RPMI7951 (cell line): ENCODE results near the gene RSKR. TPM values are rescaled to one million over a fixed set of nuclear protein-coding genes. Genes with fewer than 3 reads are reported as not detected.
A peak's percentile ranks its signal among the peaks of the same experiment; 100 is the strongest.
"Not testable (repeated sequence)": the region's sequence is repeated elsewhere in the genome, so short reads cannot be mapped to it uniquely, and the experiment has no call there.

ENCODE experiments used
- DNase-seq: peaks from one replicate; pipeline ENCODE4 v3.0.0-alpha.2; 2012; ENCODE audit warnings: low read depth
- total RNA-seq: library from RNA; depleted of rRNA; stranded (reverse); fragments of >200 nt; shearing (Covaris generic); gene quantifications from 2 replicates; pipeline ENCODE4 v1.2.3, GENCODE V29; 2014

Gene RSKR
- total RNA-seq, 1 experiment from 2014 or later, result 3.5 TPM

GRCh38 chr17:28623696-28624095, 9.7 kb upstream of the RSKR start:
- DNase-seq, result no peak

- DNase-seq, result no peak
Observed at GRCh38 chr17:28622186-28622585, 8.2 kb upstream of the RSKR start.

DNA sequence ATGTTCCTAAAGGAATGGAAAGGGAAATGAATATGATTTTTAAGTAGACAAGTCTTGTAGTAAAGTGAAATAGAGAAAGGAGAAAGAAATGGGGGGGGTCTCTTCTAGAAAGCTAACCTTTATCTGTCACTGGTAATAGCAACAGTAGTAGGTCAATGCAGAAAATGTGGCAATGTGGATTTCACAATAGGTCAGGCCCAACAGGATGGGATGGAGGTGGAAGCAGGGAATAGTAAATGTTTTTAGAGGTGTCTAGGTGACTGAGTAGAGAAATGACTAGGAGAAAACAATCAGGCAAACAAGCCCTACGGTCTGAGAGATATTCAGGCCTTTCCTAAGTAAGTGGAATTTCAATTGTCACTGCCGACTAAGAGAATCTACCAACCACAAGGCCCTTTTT, 6.0 kb upstream of the RSKR start:
- DNase-seq, result no peak

GRCh38 chr17:28618464-28618863, 4.5 kb upstream of the RSKR start:
- no peak for DNase-seq

DNA sequence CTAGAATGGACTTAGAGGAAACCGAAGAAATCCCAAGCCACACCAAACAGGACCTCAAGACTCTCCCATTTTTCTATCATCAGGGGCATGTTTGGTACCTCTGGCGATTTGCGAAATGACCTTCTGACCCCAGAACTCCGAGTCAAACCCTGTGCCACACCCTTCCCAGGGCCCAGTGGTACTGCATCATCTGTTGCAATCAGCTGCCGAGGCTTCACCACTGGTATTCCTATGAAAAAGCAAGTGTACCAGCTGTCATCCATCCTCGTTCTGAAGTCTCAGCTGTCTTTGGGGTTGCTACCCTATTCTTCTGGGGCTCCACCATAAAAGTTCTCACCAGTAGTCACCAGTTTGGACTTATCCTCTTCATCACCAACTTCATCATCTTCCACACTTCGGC, 2.3 kb upstream of the RSKR start:
- no peak for DNase-seq

GRCh38 chr17:28615260-28615940, 1.4 kb upstream of the RSKR start:
- DNase-seq, result no peak

DNA sequence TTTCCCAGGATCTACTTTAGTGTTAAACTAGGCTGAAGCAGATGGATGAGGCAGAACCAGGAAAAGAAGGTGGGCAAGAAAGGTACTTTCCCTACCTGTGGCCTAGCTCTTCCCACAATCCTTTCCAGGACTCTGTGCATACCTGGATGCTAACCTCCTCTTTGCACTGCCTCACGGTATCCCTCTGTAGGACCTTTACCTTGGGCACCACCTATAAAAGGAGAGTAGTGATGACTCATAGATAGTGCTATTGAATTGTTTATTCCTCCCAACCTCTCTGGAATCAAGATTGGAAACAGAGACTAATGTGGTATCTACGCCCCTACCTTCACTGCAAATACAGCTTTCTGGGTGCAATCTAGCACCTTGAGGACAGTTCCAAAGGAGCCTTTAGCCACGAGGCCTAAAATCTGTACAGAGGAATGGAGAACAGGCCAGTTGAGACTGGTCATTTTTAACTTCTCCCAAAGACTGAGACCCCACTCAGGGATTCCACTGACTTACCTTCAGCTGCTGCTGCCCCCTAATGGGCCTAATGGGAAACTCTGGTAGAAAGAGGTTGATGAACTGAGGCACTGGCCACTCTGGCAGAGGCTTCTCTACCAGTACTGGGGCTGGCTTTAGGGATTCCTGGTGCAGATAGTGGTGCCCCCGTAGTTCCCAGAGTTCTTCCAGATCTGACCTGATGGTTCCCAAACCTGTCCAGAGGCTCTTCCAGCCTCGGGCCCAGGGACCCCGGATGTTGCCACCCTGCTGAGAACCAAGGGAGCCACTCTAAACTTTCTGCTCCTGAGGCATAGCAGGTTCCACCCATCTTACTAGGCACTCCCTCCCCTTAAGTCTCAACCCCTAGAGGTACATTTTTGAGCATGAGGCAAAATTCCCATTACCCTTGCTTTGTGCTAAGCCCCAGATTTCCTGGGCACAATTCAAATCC, 781 bp downstream of the RSKR start:
- peak; percentile 10 for DNase-seq

DNA sequence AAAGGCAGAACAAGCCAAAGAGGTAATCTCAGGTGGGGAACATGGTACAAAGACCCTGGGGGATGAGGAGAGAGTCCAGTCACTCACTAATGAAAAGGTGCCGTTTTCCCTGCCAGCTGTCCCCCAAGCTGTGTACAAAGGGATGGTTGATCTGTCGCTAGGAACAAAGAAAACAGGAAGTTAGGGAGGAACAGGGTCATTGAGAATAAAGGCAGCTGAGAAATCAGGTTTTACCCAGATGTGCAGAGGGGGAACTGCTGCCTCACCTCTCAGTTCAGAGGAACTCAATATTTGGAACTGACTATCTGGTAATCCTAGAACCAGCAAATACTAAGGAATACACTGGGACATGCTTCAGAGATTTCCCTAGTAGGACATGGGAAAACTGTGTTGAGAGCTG, 1.5 kb downstream of the RSKR start:
- DNase-seq, result no peak

- no peak for DNase-seq
Observed at GRCh38 chr17:28610376-28610775, 3.6 kb downstream of the RSKR start.

DNA sequence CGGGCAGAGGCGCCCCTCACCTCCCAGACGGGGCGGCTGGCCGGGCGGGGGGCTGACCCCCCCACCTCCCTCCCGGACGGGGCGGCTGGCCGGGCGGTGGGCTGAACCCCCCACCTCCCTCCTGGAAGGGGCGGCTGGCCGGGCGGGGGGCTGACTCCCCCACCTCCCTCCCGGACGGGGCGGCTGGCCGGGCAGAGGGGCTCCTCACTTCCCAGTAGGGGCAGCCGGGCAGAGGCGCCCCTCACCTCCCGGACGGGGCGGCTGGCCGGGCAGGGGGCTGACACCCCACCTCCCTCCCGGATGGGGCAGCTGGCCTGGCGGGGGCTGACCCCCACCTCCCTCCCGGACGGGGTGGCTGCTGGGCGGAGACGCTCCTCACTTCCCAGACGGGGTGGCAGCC, 10.0 kb downstream of the RSKR start:
- DNase-seq, result not testable (repeated sequence)

GRCh38 chr17:28599311-28600184, 14.4 kb downstream of the RSKR start:
- peak; percentile 88 for DNase-seq

GRCh38 chr17:28598799-28599310, 15.1 kb downstream of the RSKR start, which contains the start of gene SPAG5:
Gene SPAG5, minus strand, starts transcription at chr17:28599025. Its CDS starts 79 bp downstream, at chr17:28598946.
- peak; percentile 88 for DNase-seq

DNA sequence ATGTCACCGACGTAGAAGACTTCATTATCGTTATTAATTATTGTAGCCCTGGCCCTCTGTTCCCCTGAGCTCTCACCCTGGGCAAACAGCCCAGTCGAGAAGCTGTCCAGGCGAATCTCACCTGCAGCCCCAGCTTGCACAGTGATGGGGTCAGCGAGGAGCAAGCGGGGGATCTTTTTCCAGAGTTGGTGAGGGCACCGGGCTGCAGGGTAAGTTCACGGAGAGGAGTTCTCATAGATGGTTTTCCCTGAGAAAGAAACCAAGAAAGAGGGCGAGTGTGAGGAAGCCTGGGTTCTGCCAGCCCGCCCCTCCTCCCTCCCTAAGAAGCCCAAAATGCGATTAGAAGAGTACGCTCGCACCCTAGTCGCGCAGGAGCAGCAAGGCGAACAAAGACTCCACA, 15.6 kb downstream of the RSKR start:
- DNase-seq, result no peak

- no peak for DNase-seq
Observed at GRCh38 chr17:28597606-28598383, 16.2 kb downstream of the RSKR start.

- no peak for DNase-seq
Observed at GRCh38 chr17:28592260-28592659, 21.7 kb downstream of the RSKR start.

DNA sequence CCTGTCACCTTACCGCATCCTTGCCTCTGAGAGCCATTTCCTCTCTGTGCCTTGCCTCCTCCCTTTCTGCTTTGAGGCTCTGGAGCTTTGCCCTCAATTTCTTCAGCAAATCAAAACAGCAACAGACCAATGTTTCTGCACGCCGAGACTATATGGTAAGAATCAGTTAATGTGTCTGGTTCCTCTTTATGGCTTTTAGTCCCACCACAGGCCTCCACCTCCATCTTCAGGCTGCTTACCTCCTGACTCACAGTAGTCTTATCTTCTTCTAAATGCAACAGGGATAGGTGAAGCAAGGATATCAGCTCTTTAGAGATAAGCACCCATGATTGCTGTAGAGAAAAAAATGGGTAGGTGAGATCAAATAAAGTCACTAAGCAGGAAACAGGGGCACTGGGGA, 28.1 kb downstream of the RSKR start:
- no peak for DNase-seq

- no peak for DNase-seq
Observed at GRCh38 chr17:28584434-28584833, 29.6 kb downstream of the RSKR start.

DNA sequence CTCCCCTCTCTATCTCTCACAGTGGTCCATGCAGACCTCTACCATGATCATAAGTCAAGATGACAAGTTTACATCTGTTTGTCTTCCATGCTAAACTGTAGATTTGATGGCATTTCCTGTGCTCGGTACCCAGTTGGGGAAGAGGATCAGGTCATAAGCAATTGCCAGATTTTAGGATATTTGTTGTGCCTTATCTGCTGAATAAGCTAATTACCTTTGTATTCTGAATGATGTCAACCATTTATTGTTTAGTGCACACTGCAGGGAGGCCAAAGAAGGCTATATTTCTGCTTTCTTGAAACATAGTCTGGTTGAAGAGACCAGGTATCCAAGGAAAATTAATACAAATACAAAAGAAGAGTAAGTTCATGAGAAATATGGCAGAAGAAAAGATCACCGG, 31.5 kb downstream of the RSKR start:
- no peak for DNase-seq

DNA sequence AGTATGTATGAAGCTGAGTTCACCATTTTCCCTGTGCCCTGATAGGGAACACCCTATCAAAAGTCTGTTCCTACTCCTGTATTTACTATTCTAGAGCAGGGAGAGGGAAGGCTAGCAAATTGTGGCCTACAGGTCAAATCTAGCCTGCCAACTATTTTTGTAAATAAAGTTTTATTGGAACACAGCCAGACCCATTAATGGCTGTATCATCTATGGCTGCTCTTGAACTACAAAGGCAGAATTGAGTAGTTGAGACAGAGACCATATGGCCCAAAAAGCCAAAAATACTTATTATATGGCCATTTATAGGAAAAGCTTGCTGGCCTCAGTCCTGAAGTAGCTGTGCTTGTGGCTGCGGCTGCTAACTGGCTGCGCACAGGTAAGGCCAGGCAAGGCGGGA, 33.0 kb downstream of the RSKR start:
- no peak for DNase-seq

DNA sequence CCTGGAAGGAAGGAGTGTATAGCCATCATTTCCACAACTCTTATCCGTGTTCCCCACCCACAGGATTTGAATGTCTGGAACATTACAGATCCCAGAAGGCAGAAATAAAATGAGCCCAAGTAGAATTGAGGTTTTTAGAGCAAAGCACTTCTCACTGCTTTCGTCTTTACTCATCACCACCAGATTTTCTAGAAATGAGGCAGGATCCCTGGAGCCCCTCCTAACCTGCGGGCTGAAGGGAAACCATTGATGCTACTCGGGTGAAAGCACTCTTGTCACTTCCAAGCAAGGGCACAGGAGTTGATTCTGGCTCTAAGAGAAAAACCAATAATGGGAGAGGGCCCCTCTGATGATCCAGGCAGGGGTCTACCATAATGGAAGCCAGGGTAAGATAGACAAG, 34.5 kb downstream of the RSKR start:
- DNase-seq, result no peak
